Right lobe of liver (tissue), 6 donors: ENCODE data around the gene NKAIN4. TPM values are rescaled to one million over a fixed set of nuclear protein-coding genes. Genes with fewer than 3 reads are reported as not detected.

ENCODE experiments used
- ATAC-seq, 4 donors: fragments of 200-7000 bp; cut with Tn5 transposase; one replicate each; pipeline ENCODE4 v1.9.1; 2020; ENCODE audit warnings: mild to moderate bottlenecking in 4 of 4, moderate library complexity in 4 of 4
- DNase-seq, 3 donors: peaks; one replicate each; pipeline ENCODE4 v3.0.0-alpha.2; 2020
- H3K27ac ChIP-seq, 3 donors: fragments of 200-600 bp; one replicate each; pipeline ENCODE4 v1.8.0; 2022
- H3K27me3 ChIP-seq, 2 donors: fragments of 200-600 bp; one replicate each; pipeline ENCODE4 v1.8.0; 2022
- H3K36me3 ChIP-seq, 4 donors: fragments of 200-600 bp; sonication (generic) in 1 of 4; one replicate each; pipeline versions ENCODE4 v1.5.1 to v1.8.0; 2017 to 2022; ENCODE audit warnings: control low read depth in 1 of 4
- H3K4me1 ChIP-seq, 4 donors: fragments of 200-600 bp; sonication (generic) in 1 of 4; one replicate each; pipeline versions ENCODE4 v1.5.1 to v1.8.0; 2017 to 2022; ENCODE audit warnings: control low read depth in 1 of 4
- H3K4me3 ChIP-seq, 3 donors: fragments of 200-600 bp; one replicate each; pipeline ENCODE4 v1.8.0; 2022
- H3K9me3 ChIP-seq, 4 donors: fragments of 200-600 bp; sonication (generic) in 1 of 4; one replicate each; pipeline versions ENCODE4 v1.5.1 to v1.8.0; 2017 to 2022; ENCODE audit warnings: control low read depth in 1 of 4
- POLR2A ChIP-seq: fragments of 450-650 bp; IDR thresholded peaks from one replicate; pipeline ENCODE4 v1.6.1; 2017; ENCODE audit warnings: antibody characterized with exemption, mild to moderate bottlenecking
- WGBS: methylation state at CpG from one replicate; pipeline ENCODE4 v1.1.6; 2018; ENCODE audit warnings: low coverage, low lambda C conversion rate; ENCODE audit not compliant: insufficient coverage; ENCODE audit errors: missing lambda C conversion rate; 5-methylcytosine and 5-hydroxymethylcytosine counted together
- intact Hi-C, 2 donors: fragments of 100-400 bp; cut with DNase I; formaldehyde crosslinking; loops; one replicate each; pipeline versions ENCODE4 v1.11.2 to v1.14.1; 2022
- total RNA-seq, 6 experiments: library from RNA; depleted of rRNA in 2 of 6; stranded (reverse); fragments of >200 nt in 2 of 6; fragmentation: NEBNext Ultra II Directional in 3 of 6; extraction: Animal tissue kit (Norgen Biotek cat#: 25700) in 3 of 6; gene quantifications; one replicate each; pipeline versions ENCODE4 v1.1.0 to v1.2.4, GENCODE V29; 2016 to 2023
- TF ChIP-seq, protein P1 (sequence below), 4 donors: fragments of 200-600 bp in 3 of 4; fragments of 450-650 bp in 1 of 4; IDR thresholded peaks; one replicate each; pipeline versions ENCODE4 v1.5.1 to v1.8.0; 2016 to 2022; ENCODE audit warnings: antibody characterized with exemption in 4 of 4, mild to moderate bottlenecking in 2 of 4
- donor health status: DM: no; HTN: yes; CAD: no.
- donor health status: DM: no; HTN: no; CAD: no.
- donor health status: DM: no; HTN: no; CAD: no.
- donor health status: DM: no; HTN: yes; CAD: no.
- donor health status: DM: no; HTN: yes; CAD: no.

NKAIN4 gene
- total RNA-seq, 6 experiments from 2014 or later = not detected

DNA sequence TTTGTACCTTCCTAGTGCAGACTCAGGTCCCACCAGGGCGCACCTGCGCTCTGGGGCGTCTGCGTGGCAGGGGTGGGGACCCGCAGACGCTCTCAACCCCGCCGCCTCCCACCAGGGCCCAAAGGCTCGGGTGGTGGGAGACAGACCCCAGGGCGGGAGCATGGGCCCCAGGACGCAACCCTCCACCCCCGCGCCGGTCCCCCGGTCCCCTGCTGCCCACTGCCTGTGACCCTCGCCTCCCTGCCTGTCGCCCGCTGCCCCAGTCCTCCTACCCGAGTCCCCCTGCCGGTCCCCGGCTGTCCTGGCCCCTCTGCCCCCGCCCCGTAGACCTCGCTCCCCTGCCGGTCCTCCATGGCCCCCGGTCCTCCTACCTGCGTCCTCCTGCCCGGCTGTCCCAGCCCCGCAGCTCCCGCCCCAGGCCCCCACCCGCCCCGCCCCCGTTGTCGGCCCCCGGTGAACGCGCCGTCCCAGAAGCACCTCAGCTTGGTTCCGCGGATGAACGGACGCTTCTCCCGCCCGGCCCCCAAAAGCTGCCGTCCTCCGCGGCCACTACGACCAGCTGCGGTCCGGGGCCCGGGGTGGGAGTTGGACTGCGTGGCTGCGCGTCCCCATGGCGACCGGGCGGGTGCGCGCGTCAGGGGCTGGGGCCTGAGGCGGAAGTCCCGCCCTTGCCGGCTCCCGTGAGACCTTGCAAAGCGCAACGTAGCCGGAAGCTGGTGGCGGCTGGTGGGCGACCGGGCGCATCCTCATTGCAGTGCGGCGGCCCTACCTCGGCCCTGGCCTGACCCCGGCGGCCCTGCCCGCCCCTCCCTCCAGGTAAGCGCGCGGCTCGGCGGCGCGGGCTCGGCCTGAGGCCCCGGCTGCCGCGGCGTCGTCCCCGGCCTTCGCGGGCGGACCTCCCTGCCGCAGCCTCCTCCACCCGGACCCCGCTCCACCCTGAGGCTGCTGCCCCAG lies 18.1 kb upstream of the NKAIN4 start, which contains the start of gene ARFGAP1:
ARFGAP1 (plus strand) TSS at position 709 of the 954 bp plus-strand sequence. CDS start 2,768 bp downstream, outside the sequence.
- intact Hi-C loops = no loop called here
- TF ChIP-seq, protein P1, sequence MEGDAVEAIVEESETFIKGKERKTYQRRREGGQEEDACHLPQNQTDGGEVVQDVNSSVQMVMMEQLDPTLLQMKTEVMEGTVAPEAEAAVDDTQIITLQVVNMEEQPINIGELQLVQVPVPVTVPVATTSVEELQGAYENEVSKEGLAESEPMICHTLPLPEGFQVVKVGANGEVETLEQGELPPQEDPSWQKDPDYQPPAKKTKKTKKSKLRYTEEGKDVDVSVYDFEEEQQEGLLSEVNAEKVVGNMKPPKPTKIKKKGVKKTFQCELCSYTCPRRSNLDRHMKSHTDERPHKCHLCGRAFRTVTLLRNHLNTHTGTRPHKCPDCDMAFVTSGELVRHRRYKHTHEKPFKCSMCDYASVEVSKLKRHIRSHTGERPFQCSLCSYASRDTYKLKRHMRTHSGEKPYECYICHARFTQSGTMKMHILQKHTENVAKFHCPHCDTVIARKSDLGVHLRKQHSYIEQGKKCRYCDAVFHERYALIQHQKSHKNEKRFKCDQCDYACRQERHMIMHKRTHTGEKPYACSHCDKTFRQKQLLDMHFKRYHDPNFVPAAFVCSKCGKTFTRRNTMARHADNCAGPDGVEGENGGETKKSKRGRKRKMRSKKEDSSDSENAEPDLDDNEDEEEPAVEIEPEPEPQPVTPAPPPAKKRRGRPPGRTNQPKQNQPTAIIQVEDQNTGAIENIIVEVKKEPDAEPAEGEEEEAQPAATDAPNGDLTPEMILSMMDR (IDR thresholded peaks at IDR 0.05) = no peak
- peak; percentile 46 for TF ChIP-seq POLR2A
- Histone ChIP-seq H3K4me1 (peaks cover 0 to 13% (median 6%) of the 10 kb centered on the region in 4 donors), H3K9me3 (no peaks in the 10 kb centered on the region), H3K27ac (peak within 1 kb of the TSS in 2 of 3 donors; percentile 38 to 49), H3K4me3 (peak within 1 kb of the TSS; percentile 82 to 98 (median 90)), H3K27me3 (no peaks in the 10 kb centered on the region), H3K36me3 (peaks cover 0 to 13% (median 0%) of the 10 kb centered on the region in 4 donors)
- WGBS = 0% methylated on average over 8 of the region's 97 CpGs
- ATAC-seq = peak; percentile 92 to 99 (median 97)
- DNase-seq = peak; percentile 91 to 92 (median 92)

DNA sequence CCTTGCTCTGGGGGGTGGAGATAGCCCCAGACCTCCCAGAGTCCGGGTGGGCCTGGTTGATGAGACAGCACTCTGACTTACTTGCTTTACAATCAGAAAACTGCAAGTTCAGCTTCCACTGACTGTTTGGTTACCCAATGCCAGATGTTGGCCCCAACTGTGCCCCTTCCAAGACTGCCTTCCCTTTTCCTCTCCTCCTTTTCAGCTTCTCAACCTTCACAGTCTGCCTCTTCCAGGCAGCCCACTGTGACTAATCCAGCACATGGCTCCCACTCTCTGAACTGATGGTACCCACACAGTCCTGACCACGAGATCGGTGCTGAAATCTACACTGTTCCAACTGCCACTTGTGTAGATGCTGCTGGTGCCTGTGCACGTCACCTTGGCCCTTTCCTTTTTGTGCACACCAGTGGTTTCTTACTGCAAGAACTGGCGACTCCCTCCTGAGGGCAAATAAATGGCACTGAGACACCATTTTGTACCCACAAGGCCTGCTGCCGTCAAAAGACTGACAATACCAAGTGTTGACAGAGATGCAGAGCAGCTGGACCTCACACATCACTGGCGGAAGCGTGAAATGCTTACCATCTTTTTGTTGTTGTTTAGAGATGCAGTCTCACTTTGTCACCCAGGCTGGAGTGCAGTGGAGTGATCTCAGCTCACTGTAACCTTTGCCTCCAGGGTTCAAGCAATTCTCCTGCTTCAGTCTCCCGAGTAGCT lies 16.5 kb upstream of the NKAIN4 start:
- Histone ChIP-seq H3K4me3 (no peak overlapping the region), H3K36me3 (no peaks in the 10 kb centered on the region), H3K27ac (no peak overlapping the region), H3K9me3 (no peaks in the 10 kb centered on the region), H3K27me3 (no peaks in the 10 kb centered on the region), H3K4me1 (peaks cover 0 to 13% (median 6%) of the 10 kb centered on the region in 4 donors)
- ATAC-seq (no peak), DNase-seq (no peak)
- intact Hi-C loops = no loop called here
- TF ChIP-seq POLR2A = no peak
- TF ChIP-seq, protein P1 (IDR thresholded peaks at IDR 0.05) = no peak
- 91% methylated on average over 6 of the region's 9 CpGs for WGBS

DNA sequence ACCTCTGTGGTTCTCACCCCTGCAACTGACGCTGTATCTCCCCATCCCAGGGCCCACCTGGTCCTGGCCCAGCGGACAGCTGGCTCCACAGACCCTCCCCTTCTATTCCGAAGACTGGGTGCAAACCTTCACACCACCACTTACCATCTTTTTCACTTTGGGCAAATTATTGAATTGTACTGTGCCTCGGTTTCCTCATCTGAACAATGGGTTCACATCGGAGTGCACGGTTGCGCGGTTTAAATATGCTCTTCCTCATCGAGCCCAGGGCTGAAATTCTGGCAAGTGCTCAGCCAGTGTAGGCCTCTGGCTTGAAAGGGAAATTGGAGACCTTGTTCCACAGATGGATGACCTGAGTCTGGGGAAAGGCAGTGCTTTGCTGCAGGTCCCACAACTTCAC lies 15.5 kb upstream of the NKAIN4 start:
- intact Hi-C loops = no loop called here
- Histone ChIP-seq H3K4me3 (no peak overlapping the region), H3K27me3 (no peaks in the 10 kb centered on the region), H3K4me1 (peaks cover 0 to 12% (median 6%) of the 10 kb centered on the region in 4 donors), H3K9me3 (no peaks in the 10 kb centered on the region), H3K27ac (no peak overlapping the region), H3K36me3 (no peaks in the 10 kb centered on the region)
- WGBS = 80% methylated on average over 9 of the region's 9 CpGs
- ATAC-seq (no peak), DNase-seq (no peak)
- TF ChIP-seq POLR2A = no peak
- TF ChIP-seq, protein P1 (IDR thresholded peaks at IDR 0.05) = no peak

DNA sequence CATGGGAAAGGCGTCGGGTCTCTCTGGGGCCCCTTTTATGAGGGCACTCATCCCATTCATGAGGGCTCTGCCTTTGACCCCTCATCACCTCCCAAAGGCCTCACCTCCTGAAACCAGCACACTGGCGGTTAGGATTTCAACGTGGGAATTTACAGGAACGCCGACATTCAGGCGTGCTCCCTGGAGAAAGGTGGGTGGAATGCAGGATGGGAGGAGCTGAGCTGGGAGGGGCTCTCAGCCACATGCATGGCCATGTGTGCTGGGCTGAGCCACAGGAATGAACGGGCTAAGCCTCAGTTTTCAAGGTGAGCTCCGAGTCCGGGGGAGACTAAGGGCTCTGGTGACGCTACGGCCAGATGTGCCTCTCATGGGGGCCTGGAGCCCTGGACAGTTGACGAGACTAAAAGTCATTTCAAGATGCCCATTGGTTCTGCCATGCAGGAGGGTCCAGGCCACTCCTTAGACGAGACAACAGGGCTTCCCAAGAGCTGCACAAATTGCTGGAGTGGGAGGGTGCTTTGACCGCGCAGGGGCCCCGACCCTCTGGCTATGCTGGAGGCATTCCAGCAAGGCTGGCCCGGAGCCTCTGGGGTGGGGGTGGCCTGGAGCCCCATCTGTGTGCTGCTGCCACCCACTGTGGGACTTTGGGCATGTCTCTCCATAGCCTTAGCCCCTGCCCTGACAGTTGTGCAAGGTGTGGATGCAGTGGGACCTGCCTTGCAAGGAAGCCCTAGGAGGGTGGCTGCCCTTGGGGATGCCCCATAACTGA lies 14.6 kb upstream of the NKAIN4 start:
- H3K27me3 ChIP-seq = no peaks in the 10 kb centered on the region
- intact Hi-C loops = no loop called here
- TF ChIP-seq, protein P1 (IDR thresholded peaks at IDR 0.05) = no peak
- no peak for TF ChIP-seq POLR2A
- H3K9me3 ChIP-seq = no peaks in the 10 kb centered on the region
- H3K27ac ChIP-seq = no peak overlapping the region
- peaks cover 0 to 6% (median 2%) of the 10 kb centered on the region in 4 donors for H3K4me1 ChIP-seq
- no peak for ATAC-seq
- H3K36me3 ChIP-seq = no peaks in the 10 kb centered on the region
- no peak overlapping the region for H3K4me3 ChIP-seq
- WGBS = 23% methylated on average over 5 of the region's 18 CpGs
- no peak for DNase-seq
